Type B pancreatic cell (in vitro differentiated cells): ENCODE measurements around the gene NEU4. TPM values are rescaled to one million over a fixed set of nuclear protein-coding genes. Genes with fewer than 3 reads are reported as not detected.

Experiments
- DNase-seq: peaks from one replicate; pipeline ENCODE4 v3.0.0; 2021; ENCODE audit warnings: mixed read lengths; ENCODE audit not compliant: unreplicated experiment; ENCODE audit errors: extremely low spot score
- H3K27ac Mint-ChIP-seq: 2 replicates; pipeline ENCODE4 v1.8.0; 2021; ENCODE audit warnings: mild to moderate bottlenecking, mixed read lengths
- H3K27me3 Mint-ChIP-seq: 2 replicates; pipeline ENCODE4 v1.8.0; 2021; ENCODE audit warnings: mixed read lengths
- H3K36me3 Mint-ChIP-seq: 2 replicates; pipeline ENCODE4 v1.8.0; 2021; ENCODE audit warnings: mixed read lengths
- H3K4me1 Mint-ChIP-seq: one replicate; pipeline ENCODE4 v1.8.0; 2021; ENCODE audit warnings: mixed read lengths; ENCODE audit not compliant: unreplicated experiment
- H3K4me3 Mint-ChIP-seq: 2 replicates; pipeline ENCODE4 v1.8.0; 2021; ENCODE audit warnings: mild to moderate bottlenecking, mixed read lengths
- H3K9me3 Mint-ChIP-seq: 2 replicates; pipeline ENCODE4 v1.8.0; 2021; ENCODE audit warnings: mixed read lengths
- total RNA-seq: library from RNA; stranded (reverse); gene quantifications from 2 replicates; pipeline ENCODE4 v1.2.1, GENCODE V29; 2021; ENCODE audit warnings: low replicate concordance
- TF ChIP-seq, protein P1 (sequence below): fragments of 200-600 bp; sonication (generic); conservative IDR thresholded peaks from 2 replicates; pipeline ENCODE4 v1.5.0; 2021; ENCODE audit warnings: antibody characterized with exemption, mild to moderate bottlenecking

Gene NEU4
- total RNA-seq, 1 donor from 2014 or later = 0.51 TPM

DNA sequence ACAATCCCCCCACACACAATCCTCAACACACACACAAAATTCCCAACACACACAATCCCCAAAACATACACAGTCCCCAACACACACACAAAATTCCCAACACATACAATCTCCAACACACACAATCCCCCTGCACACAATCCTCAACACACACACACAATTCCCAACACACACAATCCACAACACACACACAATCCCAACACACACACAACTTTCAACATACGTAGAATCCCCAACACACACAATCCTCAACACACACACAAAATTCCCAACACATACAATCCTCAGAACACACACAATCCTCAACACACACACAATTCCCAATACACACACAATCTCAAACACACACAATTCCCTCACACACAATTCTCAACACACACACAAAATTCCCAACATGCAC, 52.3 kb downstream of the NEU4 start:
- H3K4me3 Mint-ChIP-seq = no peak overlapping the region
- peaks cover 5% of the 10 kb centered on the region for H3K9me3 Mint-ChIP-seq
- H3K27ac Mint-ChIP-seq = no peak overlapping the region
- TF ChIP-seq, protein P1, sequence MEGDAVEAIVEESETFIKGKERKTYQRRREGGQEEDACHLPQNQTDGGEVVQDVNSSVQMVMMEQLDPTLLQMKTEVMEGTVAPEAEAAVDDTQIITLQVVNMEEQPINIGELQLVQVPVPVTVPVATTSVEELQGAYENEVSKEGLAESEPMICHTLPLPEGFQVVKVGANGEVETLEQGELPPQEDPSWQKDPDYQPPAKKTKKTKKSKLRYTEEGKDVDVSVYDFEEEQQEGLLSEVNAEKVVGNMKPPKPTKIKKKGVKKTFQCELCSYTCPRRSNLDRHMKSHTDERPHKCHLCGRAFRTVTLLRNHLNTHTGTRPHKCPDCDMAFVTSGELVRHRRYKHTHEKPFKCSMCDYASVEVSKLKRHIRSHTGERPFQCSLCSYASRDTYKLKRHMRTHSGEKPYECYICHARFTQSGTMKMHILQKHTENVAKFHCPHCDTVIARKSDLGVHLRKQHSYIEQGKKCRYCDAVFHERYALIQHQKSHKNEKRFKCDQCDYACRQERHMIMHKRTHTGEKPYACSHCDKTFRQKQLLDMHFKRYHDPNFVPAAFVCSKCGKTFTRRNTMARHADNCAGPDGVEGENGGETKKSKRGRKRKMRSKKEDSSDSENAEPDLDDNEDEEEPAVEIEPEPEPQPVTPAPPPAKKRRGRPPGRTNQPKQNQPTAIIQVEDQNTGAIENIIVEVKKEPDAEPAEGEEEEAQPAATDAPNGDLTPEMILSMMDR = no peak
- H3K27me3 Mint-ChIP-seq = peaks cover 21% of the 10 kb centered on the region
- H3K4me1 Mint-ChIP-seq = peaks cover 12% of the 10 kb centered on the region
- no peaks in the 10 kb centered on the region for H3K36me3 Mint-ChIP-seq
- no peak for DNase-seq

DNA sequence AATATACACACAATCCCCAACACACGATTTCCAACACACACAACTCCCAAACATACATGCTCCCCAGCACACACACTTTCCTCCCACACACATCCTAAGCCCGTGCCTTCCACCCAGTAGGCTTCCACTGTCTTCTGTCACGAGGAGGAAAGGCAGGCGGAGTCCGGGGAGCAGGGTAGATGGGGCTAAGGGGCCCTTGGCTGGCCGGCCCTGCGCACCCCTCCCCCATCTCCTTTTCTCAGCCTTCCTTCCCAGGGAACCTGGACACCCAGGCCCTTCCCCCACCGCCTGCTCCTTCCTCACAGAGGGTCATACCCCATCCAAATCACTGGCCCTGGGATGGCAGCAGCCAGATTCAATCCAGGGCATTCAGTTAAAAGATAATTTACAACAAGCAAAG, 53.1 kb downstream of the NEU4 start:
- Mint-ChIP-seq H3K27ac (no peak overlapping the region), H3K4me3 (no peak overlapping the region), H3K36me3 (no peaks in the 10 kb centered on the region), H3K27me3 (peaks cover 21% of the 10 kb centered on the region), H3K4me1 (peaks cover 12% of the 10 kb centered on the region), H3K9me3 (peaks cover 5% of the 10 kb centered on the region)
- TF ChIP-seq, protein P1 = no peak
- DNase-seq = no peak

DNA sequence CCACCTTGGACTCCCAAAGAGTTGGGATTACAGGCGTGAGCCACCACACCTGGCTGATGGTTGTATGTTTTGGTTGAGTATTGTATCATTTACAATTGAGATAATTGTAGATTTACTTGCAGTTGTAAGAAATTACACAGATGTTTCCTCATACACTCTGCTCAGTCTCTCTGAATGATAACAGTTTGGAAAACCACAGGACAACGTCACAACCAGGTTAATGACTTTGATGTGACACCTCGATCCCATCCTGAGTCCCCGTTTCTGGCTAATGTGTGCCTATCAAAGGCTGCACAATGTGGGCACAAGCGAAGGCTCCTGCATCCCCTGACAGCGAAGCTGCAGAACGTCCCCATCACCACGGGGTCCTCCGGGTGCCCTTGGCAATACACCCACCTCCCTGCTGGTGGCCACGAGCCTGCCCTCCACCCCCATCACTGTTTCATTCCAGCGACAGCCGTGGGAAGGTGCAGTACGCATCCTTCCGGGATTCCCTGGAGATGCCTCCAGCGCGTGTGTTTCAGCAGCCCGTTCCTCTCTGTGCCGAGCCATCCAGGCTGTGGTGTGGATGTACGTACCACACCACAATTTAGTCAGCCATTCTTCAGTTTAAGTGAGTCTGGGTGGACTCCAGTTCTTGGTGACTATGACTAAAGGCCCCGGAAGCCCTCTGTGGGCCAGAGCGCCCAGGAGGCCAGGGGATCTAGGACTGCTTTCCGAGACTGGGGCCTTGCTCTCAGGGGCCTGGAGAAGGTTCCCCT, 54.0 kb downstream of the NEU4 start:
- TF ChIP-seq, protein P1 = no peak
- Mint-ChIP-seq H3K4me1 (peaks cover 12% of the 10 kb centered on the region), H3K27ac (no peak overlapping the region), H3K27me3 (peaks cover 21% of the 10 kb centered on the region), H3K4me3 (no peak overlapping the region), H3K36me3 (no peaks in the 10 kb centered on the region), H3K9me3 (peaks cover 5% of the 10 kb centered on the region)
- no peak for DNase-seq

DNA sequence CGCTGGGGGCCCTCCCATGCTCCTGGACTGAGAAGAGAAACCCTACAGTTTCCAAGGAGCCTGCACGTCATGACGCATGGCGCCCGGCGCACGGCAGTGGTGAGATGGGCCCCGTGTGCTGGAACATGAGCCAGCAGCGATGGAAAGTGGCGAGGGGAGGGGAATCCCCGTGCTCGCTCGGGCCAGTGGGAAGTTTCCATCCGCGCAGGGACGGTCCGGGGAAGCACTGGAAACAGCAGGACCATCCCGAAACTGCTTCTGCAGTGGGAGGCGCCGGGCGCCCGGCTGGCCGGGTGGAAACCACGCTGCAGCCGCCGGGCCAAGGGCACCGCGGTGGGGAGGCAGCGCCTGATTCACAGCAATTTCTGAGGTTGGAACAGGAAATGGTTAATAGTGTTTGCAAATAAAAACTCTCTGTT, 54.6 kb downstream of the NEU4 start:
- Mint-ChIP-seq H3K27ac (no peak overlapping the region), H3K4me3 (no peak overlapping the region), H3K4me1 (peaks cover 12% of the 10 kb centered on the region), H3K9me3 (peaks cover 5% of the 10 kb centered on the region), H3K36me3 (no peaks in the 10 kb centered on the region), H3K27me3 (peaks cover 25% of the 10 kb centered on the region)
- DNase-seq = no peak
- TF ChIP-seq, protein P1 = no peak

DNA sequence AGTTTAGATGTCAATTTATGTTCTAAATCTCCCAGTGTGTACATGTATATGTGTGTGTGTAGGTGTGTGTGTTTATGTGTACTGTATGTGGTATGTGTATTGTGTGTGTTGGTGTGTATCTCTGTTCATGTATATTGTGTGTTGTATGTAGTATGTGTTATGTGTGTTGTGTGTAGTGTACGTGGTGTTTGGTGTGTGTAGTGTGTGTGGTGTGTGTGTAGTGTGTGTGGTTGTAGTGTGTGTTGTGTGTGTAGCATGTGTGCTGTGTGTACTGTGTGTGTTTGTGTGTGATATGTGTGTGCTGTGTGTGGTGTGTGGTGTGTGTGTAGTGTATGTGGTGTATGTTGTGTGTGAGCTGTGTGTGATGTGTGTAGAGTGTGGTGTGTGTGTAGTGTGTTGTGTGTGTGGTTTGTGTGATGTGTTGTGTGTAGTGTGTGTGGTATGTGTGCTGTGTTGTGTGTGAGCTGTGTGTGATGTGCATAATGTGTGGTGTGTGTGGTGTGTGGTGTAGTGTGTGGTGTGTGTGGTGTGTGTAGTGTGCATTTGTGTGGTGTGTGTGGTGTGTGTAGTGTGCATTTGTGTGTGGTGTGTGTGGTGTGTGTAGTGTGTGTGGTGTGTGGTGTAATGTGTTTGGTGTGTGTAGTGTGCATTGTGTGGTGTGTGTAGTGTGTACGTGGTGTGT, 55.3 kb downstream of the NEU4 start:
- DNase-seq = no peak
- Mint-ChIP-seq H3K27me3 (peaks cover 25% of the 10 kb centered on the region), H3K27ac (no peak overlapping the region), H3K36me3 (no peaks in the 10 kb centered on the region), H3K4me3 (no peak overlapping the region), H3K9me3 (peaks cover 5% of the 10 kb centered on the region), H3K4me1 (peaks cover 12% of the 10 kb centered on the region)
- TF ChIP-seq, protein P1 = no peak
